Panc1 (cell line): ENCODE results near the gene SRGAP3. TPM values are rescaled to one million over a fixed set of nuclear protein-coding genes. Genes with fewer than 3 reads are reported as not detected.

Experiments
- ATAC-seq: fragments of 200-7000 bp; cut with Tn5 transposase; 2 replicates; pipeline ENCODE4 v1.9.1; 2020; ENCODE audit warnings: mild to moderate bottlenecking, moderate library complexity
- BruUV-seq: library from RNA; stranded (reverse); fragments of 400-500 nt; replicated peaks from 2 replicates; lab custom pipeline; 2021; lab: Mats Ljungman, UMichigan
- CTCF ChIA-PET: fragments of 300-600 bp; sonication (Branson Sonifier 250); formaldehyde crosslinking; loops from one replicate; lab custom pipeline; 2022; ENCODE audit warnings: antibody characterized with exemption; lab: Charles Lee
- POLR2A ChIA-PET: fragments of 300-600 bp; sonication (Branson Sonifier 250); formaldehyde crosslinking; loops from one replicate; lab custom pipeline; 2022; ENCODE audit warnings: antibody characterized with exemption; lab: Charles Lee
- DNase-seq: peaks from one replicate; pipeline ENCODE4 v3.0.0-alpha.2; 2010; ENCODE audit warnings: low read depth, low spot score
- H3K27ac ChIP-seq: 2 replicates; pipeline ENCODE4 v1.5.1; 2011; ENCODE audit warnings: mild to moderate bottlenecking, low read length, inconsistent platforms
- H3K27me3 ChIP-seq: fragments of 200-500 bp; sonication (Bioruptor generic); 2 replicates; pipeline ENCODE4 v1.6.0; 2014; ENCODE audit warnings: low read length, inconsistent platforms; ENCODE audit not compliant: control insufficient read depth, insufficient read depth
- H3K36me3 ChIP-seq: fragments of 200-500 bp; sonication (Bioruptor generic); 2 replicates; pipeline ENCODE4 v1.5.1; 2014; ENCODE audit warnings: inconsistent platforms, mild to moderate bottlenecking, low read length, moderate library complexity; ENCODE audit not compliant: control insufficient read depth, insufficient read depth
- H3K4me1 ChIP-seq: 2 replicates; pipeline ENCODE4 v1.5.1; 2011; ENCODE audit warnings: inconsistent platforms, mild to moderate bottlenecking, low read length, moderate library complexity; ENCODE audit not compliant: control insufficient read depth, insufficient read depth
- H3K4me3 ChIP-seq, 2 experiments: 2 replicates each; pipeline ENCODE4 v1.5.1; 2011 to 2012; ENCODE audit warnings: low read depth in 2 of 2, low read length in 2 of 2, mild to moderate bottlenecking in 2 of 2, inconsistent platforms in 1 of 2, moderate library complexity in 1 of 2
- H3K9me3 ChIP-seq: fragments of 200-500 bp; sonication (Bioruptor generic); 2 replicates; pipeline ENCODE4 v1.5.1; 2014; ENCODE audit warnings: low read depth, mild to moderate bottlenecking, inconsistent platforms, low read length, moderate library complexity; ENCODE audit not compliant: control insufficient read depth, insufficient read depth
- POLR2AphosphoS5 ChIP-seq: IDR thresholded peaks from 2 replicates; pipeline ENCODE4 v1.6.1; 2012; ENCODE audit warnings: mild to moderate bottlenecking, low read depth, low read length, moderate library complexity
- SIN3A ChIP-seq: IDR thresholded peaks from 2 replicates; pipeline ENCODE4 v1.6.1; 2012; ENCODE audit warnings: low read depth, mild to moderate bottlenecking, low read length, moderate library complexity, borderline replicate concordance; ENCODE audit not compliant: insufficient read depth
- TCF7L2 ChIP-seq: IDR thresholded peaks from 2 replicates; pipeline ENCODE4 v1.6.1; 2011; ENCODE audit warnings: mild to moderate bottlenecking, low read depth, low read length, inconsistent platforms
- in situ Hi-C: cut with HindIII; loops from 2 replicates; pipeline ENCODE4 v1.10.0; 2016; ENCODE audit warnings: low sequenced_read_pairs, low pct_unique_long_range_greater_than_20kb
- intact Hi-C: fragments of 100-400 bp; cut with micrococcal nuclease; formaldehyde crosslinking; loops from one replicate; pipeline ENCODE4 v1.10.0; 2022; ENCODE audit not compliant: unreplicated experiment
- total RNA-seq: library from RNA; stranded (reverse); gene quantifications from one replicate; pipeline ENCODE4 v1.2.1, GENCODE V29; 2021; ENCODE audit not compliant: unreplicated experiment
- TF ChIP-seq, protein P1 (sequence below), 2 experiments: IDR thresholded peaks; 2 replicates each; pipeline ENCODE4 v1.6.1; 2011 to 2012; ENCODE audit warnings: low read depth in 2 of 2, control low read depth in 1 of 2, low read length in 1 of 2, mild to moderate bottlenecking in 1 of 2, moderate library complexity in 1 of 2; ENCODE audit not compliant: insufficient read depth in 1 of 2
- TF ChIP-seq, protein P2 (sequence below): fragments of 450-650 bp; IDR thresholded peaks from 2 replicates; pipeline ENCODE4 v1.5.1; 2017; ENCODE audit warnings: mild to moderate bottlenecking

SRGAP3 gene
- total RNA-seq, 1 experiment from 2014 or later, result 0.82 TPM

DNA sequence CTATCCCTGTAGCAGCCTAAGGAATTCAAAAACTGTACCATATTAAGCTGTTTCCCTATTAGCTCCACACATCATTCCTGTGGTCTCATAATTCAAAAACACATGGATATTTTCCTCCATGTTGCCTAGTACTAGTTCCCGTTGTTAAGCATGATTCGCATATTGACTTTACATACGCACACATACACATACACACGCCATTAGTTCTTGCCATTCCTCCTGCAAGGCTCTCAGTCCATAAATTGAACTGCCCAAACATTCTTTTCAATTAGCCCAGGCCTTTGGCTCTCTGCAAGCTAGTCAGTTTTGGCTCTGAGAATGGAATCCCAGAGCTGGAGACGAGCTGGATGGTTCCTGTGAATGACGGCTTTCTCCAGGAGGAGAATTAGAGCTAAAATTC, 229.0 kb downstream of the SRGAP3 start:
- Histone ChIP-seq H3K27me3 (peaks cover 2% of the 10 kb centered on the region; the same call in 1 of the 2 replicates), H3K9me3 (no peaks in the 10 kb centered on the region), H3K4me1 (no peaks in the 10 kb centered on the region), H3K36me3 (no peaks in the 10 kb centered on the region), H3K27ac (no peak overlapping the region), H3K4me3 (no peak overlapping the region)
- CTCF ChIA-PET, result no interaction called here
- intact Hi-C loops (no loop called here), in situ Hi-C loops (no loop called here)
- ATAC-seq (no peak), DNase-seq (no peak)
- POLR2A ChIA-PET, result no interaction called here
- no TSS peak for BruUV-seq
- no peak for TF ChIP-seq SIN3A
- TF ChIP-seq TCF7L2, result no peak
- TF ChIP-seq POLR2AphosphoS5, result no peak
- TF ChIP-seq, protein P1, sequence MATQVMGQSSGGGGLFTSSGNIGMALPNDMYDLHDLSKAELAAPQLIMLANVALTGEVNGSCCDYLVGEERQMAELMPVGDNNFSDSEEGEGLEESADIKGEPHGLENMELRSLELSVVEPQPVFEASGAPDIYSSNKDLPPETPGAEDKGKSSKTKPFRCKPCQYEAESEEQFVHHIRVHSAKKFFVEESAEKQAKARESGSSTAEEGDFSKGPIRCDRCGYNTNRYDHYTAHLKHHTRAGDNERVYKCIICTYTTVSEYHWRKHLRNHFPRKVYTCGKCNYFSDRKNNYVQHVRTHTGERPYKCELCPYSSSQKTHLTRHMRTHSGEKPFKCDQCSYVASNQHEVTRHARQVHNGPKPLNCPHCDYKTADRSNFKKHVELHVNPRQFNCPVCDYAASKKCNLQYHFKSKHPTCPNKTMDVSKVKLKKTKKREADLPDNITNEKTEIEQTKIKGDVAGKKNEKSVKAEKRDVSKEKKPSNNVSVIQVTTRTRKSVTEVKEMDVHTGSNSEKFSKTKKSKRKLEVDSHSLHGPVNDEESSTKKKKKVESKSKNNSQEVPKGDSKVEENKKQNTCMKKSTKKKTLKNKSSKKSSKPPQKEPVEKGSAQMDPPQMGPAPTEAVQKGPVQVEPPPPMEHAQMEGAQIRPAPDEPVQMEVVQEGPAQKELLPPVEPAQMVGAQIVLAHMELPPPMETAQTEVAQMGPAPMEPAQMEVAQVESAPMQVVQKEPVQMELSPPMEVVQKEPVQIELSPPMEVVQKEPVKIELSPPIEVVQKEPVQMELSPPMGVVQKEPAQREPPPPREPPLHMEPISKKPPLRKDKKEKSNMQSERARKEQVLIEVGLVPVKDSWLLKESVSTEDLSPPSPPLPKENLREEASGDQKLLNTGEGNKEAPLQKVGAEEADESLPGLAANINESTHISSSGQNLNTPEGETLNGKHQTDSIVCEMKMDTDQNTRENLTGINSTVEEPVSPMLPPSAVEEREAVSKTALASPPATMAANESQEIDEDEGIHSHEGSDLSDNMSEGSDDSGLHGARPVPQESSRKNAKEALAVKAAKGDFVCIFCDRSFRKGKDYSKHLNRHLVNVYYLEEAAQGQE (IDR thresholded peaks at IDR 0.05; ENCODE audit: insufficient read depth in 1 of 2, low read depth in 2 of 2, low read length in 1 of 2), result no peak
- TF ChIP-seq, protein P2, sequence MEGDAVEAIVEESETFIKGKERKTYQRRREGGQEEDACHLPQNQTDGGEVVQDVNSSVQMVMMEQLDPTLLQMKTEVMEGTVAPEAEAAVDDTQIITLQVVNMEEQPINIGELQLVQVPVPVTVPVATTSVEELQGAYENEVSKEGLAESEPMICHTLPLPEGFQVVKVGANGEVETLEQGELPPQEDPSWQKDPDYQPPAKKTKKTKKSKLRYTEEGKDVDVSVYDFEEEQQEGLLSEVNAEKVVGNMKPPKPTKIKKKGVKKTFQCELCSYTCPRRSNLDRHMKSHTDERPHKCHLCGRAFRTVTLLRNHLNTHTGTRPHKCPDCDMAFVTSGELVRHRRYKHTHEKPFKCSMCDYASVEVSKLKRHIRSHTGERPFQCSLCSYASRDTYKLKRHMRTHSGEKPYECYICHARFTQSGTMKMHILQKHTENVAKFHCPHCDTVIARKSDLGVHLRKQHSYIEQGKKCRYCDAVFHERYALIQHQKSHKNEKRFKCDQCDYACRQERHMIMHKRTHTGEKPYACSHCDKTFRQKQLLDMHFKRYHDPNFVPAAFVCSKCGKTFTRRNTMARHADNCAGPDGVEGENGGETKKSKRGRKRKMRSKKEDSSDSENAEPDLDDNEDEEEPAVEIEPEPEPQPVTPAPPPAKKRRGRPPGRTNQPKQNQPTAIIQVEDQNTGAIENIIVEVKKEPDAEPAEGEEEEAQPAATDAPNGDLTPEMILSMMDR, result no peak

DNA sequence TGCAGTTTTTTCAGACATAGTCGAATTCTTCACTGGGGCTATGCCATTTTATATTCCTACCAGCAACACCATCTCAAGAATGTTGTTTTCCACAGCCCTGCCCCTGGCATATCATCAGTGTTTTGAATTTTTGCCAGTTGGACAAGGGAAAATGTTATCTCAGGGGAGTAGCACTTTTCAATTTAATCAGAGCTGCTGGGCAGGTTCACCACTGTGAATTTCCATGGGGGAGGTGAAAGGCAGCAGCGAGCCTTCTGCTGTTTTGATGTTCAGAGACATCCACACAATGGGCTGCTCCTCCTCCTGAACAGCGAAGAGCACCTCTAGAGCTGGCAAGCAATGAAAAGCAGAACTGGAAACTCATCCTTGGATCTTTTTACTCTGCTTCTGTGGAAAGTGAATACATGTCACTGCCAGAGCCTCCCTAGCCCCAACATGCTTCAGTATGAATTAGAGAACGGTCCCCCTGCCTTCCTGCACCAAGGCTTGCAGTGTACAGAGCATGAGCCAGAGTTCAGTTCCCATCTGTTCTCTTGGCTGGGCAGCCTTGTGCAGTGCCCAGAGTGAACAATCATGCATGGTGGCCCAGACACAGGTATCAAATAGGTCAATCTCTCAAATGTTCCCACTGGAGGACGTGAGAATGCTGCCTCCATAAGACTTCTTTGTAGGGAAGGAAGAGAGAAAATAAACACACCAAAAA, 230.0 kb downstream of the SRGAP3 start:
- Histone ChIP-seq H3K4me3 (no peak overlapping the region), H3K36me3 (no peaks in the 10 kb centered on the region), H3K9me3 (no peaks in the 10 kb centered on the region), H3K27ac (no peak overlapping the region), H3K27me3 (peaks cover 2% of the 10 kb centered on the region; the same call in 1 of the 2 replicates), H3K4me1 (no peaks in the 10 kb centered on the region)
- CTCF ChIA-PET, result no interaction called here
- TF ChIP-seq, protein P1 (IDR thresholded peaks at IDR 0.05; ENCODE audit: insufficient read depth in 1 of 2, low read depth in 2 of 2, low read length in 1 of 2), result no peak
- no peak for TF ChIP-seq SIN3A
- TF ChIP-seq, protein P2, result no peak
- no peak for TF ChIP-seq TCF7L2
- no peak for TF ChIP-seq POLR2AphosphoS5
- no peak for DNase-seq
- POLR2A ChIA-PET, result no interaction called here
- BruUV-seq, result no TSS peak
- intact Hi-C loops (no loop called here), in situ Hi-C loops (no loop called here)
- no peak for ATAC-seq
